ENCODE measurements around the gene EPC1. TPM values are rescaled to one million over a fixed set of nuclear protein-coding genes. Genes with fewer than 3 reads are reported as not detected.
"Not testable (repeated sequence)": the region's sequence is repeated elsewhere in the genome, so short reads cannot be mapped to it uniquely, and the experiment has no call there.

Gene EPC1
- total RNA-seq, 1 donor from 2014 or later = 82.8 TPM

- H3K27me3 Mint-ChIP-seq = no peaks in the 10 kb centered on the region
- intact Hi-C loops (cut with micrococcal nuclease) = loop anchor here (10.0 kb wide), 1 partner anchor 1056 kb away; the partner anchor contains the start of gene ZEB1
- ATAC-seq (ENCODE audit: low read depth) (no peak), DNase-seq (no peak)
- H3K36me3 Mint-ChIP-seq (ENCODE audit: low read depth) = peaks cover 13% of the 10 kb centered on the region
- ChIA-PET POLR2A (interaction anchor here (3.5 kb wide), 1 partner anchor 7 kb away, joined by 10 read pairs; no protein-coding TSS in a partner anchor), CTCF (interaction anchor here (0.7 to 4.9 kb wide), 3 partner anchors 15 to 116 kb away, joined by 3 to 75 read pairs (median 3); no protein-coding TSS in a partner anchor)
- no peak overlapping the region for H3K4me3 Mint-ChIP-seq
- TF ChIP-seq CTCF (IDR thresholded peaks at IDR 0.05) = no peak
- H3K27ac Mint-ChIP-seq = no peak overlapping the region
- no peaks in the 10 kb centered on the region for H3K9me3 Mint-ChIP-seq
- peaks cover 27% of the 10 kb centered on the region for H3K4me1 Mint-ChIP-seq
Measured at GRCh38 chr10:32371101-32371500, 24.1 kb upstream of the EPC1 start.

- ATAC-seq (ENCODE audit: low read depth) = peak; percentile 67
- intact Hi-C loops (cut with micrococcal nuclease) = loop anchor here (1.0 to 5.0 kb wide), 5 partner anchors 9 to 506 kb away; no protein-coding TSS in a partner anchor
- Mint-ChIP-seq H3K4me1 (peaks cover 22% of the 10 kb centered on the region), H3K27me3 (no peaks in the 10 kb centered on the region), H3K9me3 (no peaks in the 10 kb centered on the region), H3K4me3 (no peak overlapping the region), H3K27ac (no peak overlapping the region), H3K36me3 (ENCODE audit: low read depth) (peaks cover 9% of the 10 kb centered on the region)
- ChIA-PET POLR2A (interaction anchor here (3.5 kb wide), 1 partner anchor 10 kb away, joined by 10 read pairs; no protein-coding TSS in a partner anchor), CTCF (interaction anchor here (0.7 to 4.9 kb wide), 6 partner anchors 11 to 177 kb away, joined by 3 to 75 read pairs (median 8); no protein-coding TSS in a partner anchor)
- peak; percentile 47 for DNase-seq
- TF ChIP-seq CTCF (IDR thresholded peaks at IDR 0.05) = peak; percentile 65
Measured at GRCh38 chr10:32367793-32368453, 21.0 kb upstream of the EPC1 start.

GRCh38 chr10:32366588-32366987, 19.6 kb upstream of the EPC1 start:
- ATAC-seq (ENCODE audit: low read depth) (no peak), DNase-seq (no peak)
- POLR2A ChIA-PET = interaction anchor here (1.4 kb wide), 1 partner anchor 19 kb away, joined by 3 read pairs; the partner anchor contains the start of gene EPC1
- Mint-ChIP-seq H3K4me3 (no peak overlapping the region), H3K36me3 (ENCODE audit: low read depth) (peaks cover 8% of the 10 kb centered on the region), H3K4me1 (peaks cover 24% of the 10 kb centered on the region), H3K27ac (no peak overlapping the region), H3K9me3 (no peaks in the 10 kb centered on the region), H3K27me3 (no peaks in the 10 kb centered on the region)
- CTCF ChIA-PET = interaction anchor here (1.3 to 4.9 kb wide), 4 partner anchors 13 to 176 kb away, joined by 3 to 75 read pairs (median 3); no protein-coding TSS in a partner anchor
- intact Hi-C loops (cut with micrococcal nuclease) = loop anchor here (5.0 kb wide), 1 partner anchor 504 kb away; no protein-coding TSS in a partner anchor
- no peak for TF ChIP-seq CTCF (IDR thresholded peaks at IDR 0.05)

- H3K27me3 Mint-ChIP-seq = no peaks in the 10 kb centered on the region
- DNase-seq (no peak), ATAC-seq (ENCODE audit: low read depth) (no peak)
- CTCF ChIA-PET = interaction anchor here (1.3 to 1.6 kb wide), 3 partner anchors 13 to 176 kb away, joined by 3 read pairs; no protein-coding TSS in a partner anchor
- intact Hi-C loops (cut with micrococcal nuclease) = loop anchor here (5.0 kb wide), 1 partner anchor 504 kb away; no protein-coding TSS in a partner anchor
- no peak for TF ChIP-seq CTCF (IDR thresholded peaks at IDR 0.05)
- peaks cover 26% of the 10 kb centered on the region for H3K4me1 Mint-ChIP-seq
- no peaks in the 10 kb centered on the region for H3K9me3 Mint-ChIP-seq
- H3K27ac Mint-ChIP-seq = no peak overlapping the region
- POLR2A ChIA-PET = interaction anchor here (1.4 kb wide), 1 partner anchor 19 kb away, joined by 3 read pairs; the partner anchor contains the start of gene EPC1
- H3K4me3 Mint-ChIP-seq = no peak overlapping the region
- peaks cover 7% of the 10 kb centered on the region for H3K36me3 Mint-ChIP-seq (ENCODE audit: low read depth)
Measured at GRCh38 chr10:32366111-32366510, 19.2 kb upstream of the EPC1 start.

- POLR2A ChIA-PET = interaction anchor here (0.6 to 0.7 kb wide), 2 partner anchors 155 to 259 kb away, joined by 3 to 8 read pairs; no protein-coding TSS in a partner anchor
- peaks cover 25% of the 10 kb centered on the region for H3K4me1 Mint-ChIP-seq
Measured at GRCh38 chr10:32365404-32365803, 18.4 kb upstream of the EPC1 start.

More at GRCh38 chr10:32365404-32365803, 18.4 kb upstream of the EPC1 start:
- CTCF ChIA-PET = interaction anchor here (1.6 kb wide), 1 partner anchor 12 kb away, joined by 3 read pairs; no protein-coding TSS in a partner anchor
- DNase-seq; ATAC-seq (ENCODE audit: low read depth); H3K36me3 Mint-ChIP-seq (ENCODE audit: low read depth); H3K9me3 Mint-ChIP-seq; H3K27me3 Mint-ChIP-seq; H3K27ac Mint-ChIP-seq; H3K4me3 Mint-ChIP-seq: not testable (repeated sequence)
- intact Hi-C loops (cut with micrococcal nuclease) = loop anchor here (5.0 kb wide), 1 partner anchor 503 kb away; no protein-coding TSS in a partner anchor

Data from activated B cell treated with CpG ODN at 0.5 μM for 24 hours (primary cell).